AG04449 (cell line): ENCODE data around the gene GALNT4.

ENCODE experiments used
- CTCF ChIA-PET: fragments of 350-600 bp; formaldehyde crosslinking; extraction: SDS; loops from one replicate; lab custom pipeline; 2021; ENCODE audit warnings: antibody characterized with exemption; lab: Yijun Ruan, JAX
- POLR2A ChIA-PET: fragments of 400-600, 350-600 bp; formaldehyde crosslinking; extraction: SDS; loops from one replicate; lab custom pipeline; 2020; ENCODE audit warnings: antibody characterized with exemption, inconsistent platforms; lab: Yijun Ruan, JAX
- DNase-seq: peaks from one replicate; pipeline ENCODE4 v3.0.0-alpha.2; 2010; ENCODE audit warnings: low read depth, low spot score
- H3K4me3 ChIP-seq: 2 replicates; pipeline ENCODE4 v1.5.1; 2011; ENCODE audit warnings: low read depth, mild to moderate bottlenecking, control low read depth, low read length
- CTCF ChIP-seq: IDR thresholded peaks from one replicate; pipeline ENCODE4 v1.5.1; 2011; ENCODE audit warnings: mild to moderate bottlenecking, moderate library complexity, low read length, control low read depth, inconsistent platforms; ENCODE audit not compliant: insufficient read depth; ENCODE audit errors: missing control alignments

The GALNT4 gene

GRCh38 chr12:89547101-89547500 is 22.5 kb upstream of the GALNT4 start:
- ChIA-PET POLR2A (no interaction called here), CTCF (interaction anchor here (1.0 to 1.6 kb wide), 4 partner anchors 8 to 555 kb away, joined by 3 to 4 read pairs (median 3); partner anchors contain the start of gene ATP2B1)
- DNase-seq = no peak
- no peak overlapping the region for H3K4me3 ChIP-seq
- no peak for TF ChIP-seq CTCF

- POLR2A ChIA-PET = no interaction called here
- H3K4me3 ChIP-seq = no peak overlapping the region
- no peak for DNase-seq
- no peak for TF ChIP-seq CTCF
- CTCF ChIA-PET = interaction anchor here (1.6 to 5.1 kb wide), 2 partner anchors 163 to 558 kb away, joined by 4 to 65 read pairs; partner anchors contain the start of gene ATP2B1
Measured at GRCh38 chr12:89546151-89546550, 21.6 kb upstream of the GALNT4 start.

- ChIA-PET CTCF (interaction anchor here (0.6 to 5.1 kb wide), 15 partner anchors 7 to 1396 kb away, joined by 3 to 65 read pairs (median 5); partner anchors contain the start of genes ATP2B1, GALNT4 and POC1B), POLR2A (interaction anchor here (0.8 kb wide), 1 partner anchor 164 kb away, joined by 5 read pairs; the partner anchor contains the start of gene ATP2B1)
- TF ChIP-seq CTCF = no peak
- no peak for DNase-seq
- no peak overlapping the region for H3K4me3 ChIP-seq
Measured at GRCh38 chr12:89544681-89545184, 20.1 kb upstream of the GALNT4 start.

GRCh38 chr12:89544022-89544421 is 19.4 kb upstream of the GALNT4 start:
- DNase-seq = no peak
- POLR2A ChIA-PET = interaction anchor here (0.8 kb wide), 1 partner anchor 165 kb away, joined by 5 read pairs; the partner anchor contains the start of gene ATP2B1

GRCh38 chr12:89542912-89543592 is 18.5 kb upstream of the GALNT4 start:
- peak; percentile 77 for TF ChIP-seq CTCF
- ChIA-PET CTCF (interaction anchor here (0.5 to 5.1 kb wide), 34 partner anchors 9 to 1398 kb away, joined by 3 to 65 read pairs (median 4); partner anchors contain the start of gene ATP2B1), POLR2A (no interaction called here)
- DNase-seq = no peak
- no peak overlapping the region for H3K4me3 ChIP-seq

More at GRCh38 chr12:89544022-89544421, 19.4 kb upstream of the GALNT4 start:
- H3K4me3 ChIP-seq = no peak overlapping the region
- CTCF ChIA-PET = interaction anchor here (0.7 to 5.1 kb wide), 22 partner anchors 8 to 1397 kb away, joined by 3 to 65 read pairs (median 4); partner anchors contain the start of genes ATP2B1, GALNT4 and POC1B
- TF ChIP-seq CTCF = no peak

GRCh38 chr12:89542236-89542635 is 17.6 kb upstream of the GALNT4 start:
- DNase-seq = no peak
- no peak for TF ChIP-seq CTCF
- CTCF ChIA-PET = interaction anchor here (0.9 to 5.1 kb wide), 15 partner anchors 10 to 1399 kb away, joined by 3 to 65 read pairs (median 5); no protein-coding TSS in a partner anchor
- no peak overlapping the region for H3K4me3 ChIP-seq
- POLR2A ChIA-PET = no interaction called here
